ENCODE measurements around the gene IL17RA. TPM values are rescaled to one million over a fixed set of nuclear protein-coding genes. Genes with fewer than 3 reads are reported as not detected.
A peak's percentile ranks its signal among the peaks of the same experiment; 100 is the strongest.

IL17RA gene
- total RNA-seq, 4 donors from 2014 or later: 8.7 to 16.2 (median 14.0) TPM

GRCh38 chr22:17158568-17159503 lies 74.0 kb downstream of the IL17RA start, which contains the start of gene HDHD5:
Gene HDHD5, minus strand, starts transcription at chr22:17159277. Its CDS starts 26 bp downstream, at chr22:17159251.
- Histone ChIP-seq H3K27ac (replicated peaks in 1 of 4) (peak within 1 kb of the TSS; percentile 89 to 96 (median 92)), H3K4me1 (peaks cover 30 to 42% (median 41%) of the 10 kb centered on the region in 4 donors), H3K4me3 (peak within 1 kb of the TSS; percentile 71 to 90 (median 76)), H3K36me3 (no peaks in the 10 kb centered on the region), H3K27me3 (no peaks in the 10 kb centered on the region), H3K9me3 (no peaks in the 10 kb centered on the region)
- intact Hi-C loops (cut with DNase I): loop anchor here (5.0 kb wide), 1 partner anchor 72 kb away; no protein-coding TSS in a partner anchor
- DNase-seq (ENCODE audit: extremely low spot score): peak; percentile 97
- TF ChIP-seq POLR2A (IDR thresholded peaks at IDR 0.05; ENCODE audit: low read depth) (no peak), POLR2AphosphoS5 (IDR thresholded peaks at IDR 0.05) (peak; percentile 58 to 64), EP300 (IDR thresholded peaks at IDR 0.05) (no peak)
- TF ChIP-seq, protein P1, sequence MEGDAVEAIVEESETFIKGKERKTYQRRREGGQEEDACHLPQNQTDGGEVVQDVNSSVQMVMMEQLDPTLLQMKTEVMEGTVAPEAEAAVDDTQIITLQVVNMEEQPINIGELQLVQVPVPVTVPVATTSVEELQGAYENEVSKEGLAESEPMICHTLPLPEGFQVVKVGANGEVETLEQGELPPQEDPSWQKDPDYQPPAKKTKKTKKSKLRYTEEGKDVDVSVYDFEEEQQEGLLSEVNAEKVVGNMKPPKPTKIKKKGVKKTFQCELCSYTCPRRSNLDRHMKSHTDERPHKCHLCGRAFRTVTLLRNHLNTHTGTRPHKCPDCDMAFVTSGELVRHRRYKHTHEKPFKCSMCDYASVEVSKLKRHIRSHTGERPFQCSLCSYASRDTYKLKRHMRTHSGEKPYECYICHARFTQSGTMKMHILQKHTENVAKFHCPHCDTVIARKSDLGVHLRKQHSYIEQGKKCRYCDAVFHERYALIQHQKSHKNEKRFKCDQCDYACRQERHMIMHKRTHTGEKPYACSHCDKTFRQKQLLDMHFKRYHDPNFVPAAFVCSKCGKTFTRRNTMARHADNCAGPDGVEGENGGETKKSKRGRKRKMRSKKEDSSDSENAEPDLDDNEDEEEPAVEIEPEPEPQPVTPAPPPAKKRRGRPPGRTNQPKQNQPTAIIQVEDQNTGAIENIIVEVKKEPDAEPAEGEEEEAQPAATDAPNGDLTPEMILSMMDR (IDR thresholded peaks at IDR 0.05): no peak
- no CpG with 5 or more reads among the region's 114 CpGs for WGBS

GRCh38 chr22:17159504-17159951 lies 74.7 kb downstream of the IL17RA start:
- Histone ChIP-seq H3K4me1 (peaks cover 30 to 42% (median 41%) of the 10 kb centered on the region in 4 donors), H3K4me3 (peak overlapping the region; percentile 71 to 90 (median 76)), H3K36me3 (no peaks in the 10 kb centered on the region), H3K27me3 (no peaks in the 10 kb centered on the region), H3K9me3 (no peaks in the 10 kb centered on the region), H3K27ac (replicated peaks in 1 of 4) (peak overlapping the region; percentile 89 to 96 (median 92))
- intact Hi-C loops (cut with DNase I): loop anchor here (5.0 kb wide), 1 partner anchor 72 kb away; no protein-coding TSS in a partner anchor
- DNase-seq (ENCODE audit: extremely low spot score): no peak
- WGBS: 32% methylated on average over 3 of the region's 35 CpGs
- TF ChIP-seq EP300 (IDR thresholded peaks at IDR 0.05) (no peak), POLR2AphosphoS5 (IDR thresholded peaks at IDR 0.05) (no peak), POLR2A (IDR thresholded peaks at IDR 0.05; ENCODE audit: low read depth) (no peak)
- TF ChIP-seq, protein P1 (IDR thresholded peaks at IDR 0.05): no peak

- Histone ChIP-seq H3K36me3 (no peaks in the 10 kb centered on the region), H3K9me3 (no peaks in the 10 kb centered on the region), H3K27ac (replicated peaks in 1 of 4) (no peak overlapping the region), H3K27me3 (no peaks in the 10 kb centered on the region), H3K4me3 (no peak overlapping the region), H3K4me1 (peaks cover 21 to 27% (median 25%) of the 10 kb centered on the region in 4 donors)
- intact Hi-C loops (cut with DNase I): no loop called here
- 92% methylated on average over 3 of the region's 3 CpGs for WGBS
- no peak for DNase-seq (ENCODE audit: extremely low spot score)
- no peak for TF ChIP-seq POLR2A (IDR thresholded peaks at IDR 0.05; ENCODE audit: low read depth)
- TF ChIP-seq, protein P1 (IDR thresholded peaks at IDR 0.05): no peak
- TF ChIP-seq EP300 (IDR thresholded peaks at IDR 0.05): no peak
- TF ChIP-seq POLR2AphosphoS5 (IDR thresholded peaks at IDR 0.05): no peak
Observed at GRCh38 chr22:17161991-17162390, 77.2 kb downstream of the IL17RA start.

GRCh38 chr22:17162731-17163130 lies 77.9 kb downstream of the IL17RA start:
- intact Hi-C loops (cut with DNase I): no loop called here
- DNase-seq (ENCODE audit: extremely low spot score): no peak
- WGBS: 95% methylated on average over 8 of the region's 8 CpGs

More at GRCh38 chr22:17162731-17163130, 77.9 kb downstream of the IL17RA start:
- Histone ChIP-seq H3K9me3 (no peaks in the 10 kb centered on the region), H3K27me3 (no peaks in the 10 kb centered on the region), H3K27ac (replicated peaks in 1 of 4) (no peak overlapping the region), H3K4me1 (peaks cover 16 to 26% (median 23%) of the 10 kb centered on the region in 4 donors), H3K36me3 (no peaks in the 10 kb centered on the region), H3K4me3 (no peak overlapping the region)
- no peak for TF ChIP-seq POLR2AphosphoS5 (IDR thresholded peaks at IDR 0.05)
- TF ChIP-seq POLR2A (IDR thresholded peaks at IDR 0.05; ENCODE audit: low read depth): no peak
- TF ChIP-seq, protein P1 (IDR thresholded peaks at IDR 0.05): no peak
- TF ChIP-seq EP300 (IDR thresholded peaks at IDR 0.05): no peak
